ENCODE measurements around the gene ENHO. TPM values are rescaled to one million over a fixed set of nuclear protein-coding genes. Genes with fewer than 3 reads are reported as not detected.

The ENHO gene
- total and polyA plus RNA-seq, 2 experiments from 2014 or later: 13.8 to 19.7 TPM

DNA sequence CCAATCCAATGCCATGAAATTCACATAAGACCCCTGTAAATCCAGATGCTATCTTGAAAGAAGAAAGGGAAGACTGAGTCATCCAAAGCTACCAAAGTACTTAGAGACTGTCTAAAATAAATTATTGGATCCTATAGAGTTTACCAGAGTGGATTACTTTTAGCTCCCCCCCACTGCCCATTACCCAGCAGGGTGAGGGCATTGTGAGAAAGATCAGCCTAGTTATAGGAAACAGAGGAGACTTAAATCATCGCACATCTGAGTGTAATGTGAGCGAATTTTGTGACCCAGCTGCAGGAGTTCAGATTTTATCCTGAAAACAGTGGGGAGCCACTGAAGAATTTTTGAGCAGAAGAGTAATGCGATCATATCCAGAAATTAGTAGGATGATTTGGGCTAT lies 1.6 kb upstream of the ENHO start:
- Histone ChIP-seq H3K4me3 (no peak overlapping the region), H2AFZ (no peak overlapping the region), H3K27ac (ENCODE audit: low read depth) (no peak overlapping the region), H4K20me1 (replicated peaks; ENCODE audit: insufficient read depth) (no peaks in the 10 kb centered on the region), H3K79me2 (replicated peaks; ENCODE audit: insufficient read depth) (no peaks in the 10 kb centered on the region), H3K4me1 (ENCODE audit: insufficient read depth) (peaks cover 4% of the 10 kb centered on the region), H3K36me3 (ENCODE audit: insufficient read depth) (no peaks in the 10 kb centered on the region), H3K4me2 (no peak overlapping the region), H3F3A (replicated peaks; ENCODE audit: low read depth) (no peaks in the 10 kb centered on the region), H3K9me2 (ENCODE audit: insufficient read depth) (no peaks in the 10 kb centered on the region; the same call in 1 of the 2 replicates), H3K27me3 (ENCODE audit: insufficient read depth) (peaks cover 18% of the 10 kb centered on the region)
- no peak overlapping the region for H3K27ac Mint-ChIP-seq
- H3K4me3 Mint-ChIP-seq: no peak overlapping the region
- H3K36me3 Mint-ChIP-seq (ENCODE audit: low read depth): no peaks in the 10 kb centered on the region; the same call in 2 of the 3 replicates
- H3K27me3 Mint-ChIP-seq (ENCODE audit: insufficient read depth, low read depth, poor library complexity): peaks cover 18% of the 10 kb centered on the region
- ATAC-seq (no peak), DNase-seq (ENCODE audit: low spot score) (no peak)
- peaks cover 12% of the 10 kb centered on the region for H3K4me1 Mint-ChIP-seq
- TF ChIP-seq, protein P1, sequence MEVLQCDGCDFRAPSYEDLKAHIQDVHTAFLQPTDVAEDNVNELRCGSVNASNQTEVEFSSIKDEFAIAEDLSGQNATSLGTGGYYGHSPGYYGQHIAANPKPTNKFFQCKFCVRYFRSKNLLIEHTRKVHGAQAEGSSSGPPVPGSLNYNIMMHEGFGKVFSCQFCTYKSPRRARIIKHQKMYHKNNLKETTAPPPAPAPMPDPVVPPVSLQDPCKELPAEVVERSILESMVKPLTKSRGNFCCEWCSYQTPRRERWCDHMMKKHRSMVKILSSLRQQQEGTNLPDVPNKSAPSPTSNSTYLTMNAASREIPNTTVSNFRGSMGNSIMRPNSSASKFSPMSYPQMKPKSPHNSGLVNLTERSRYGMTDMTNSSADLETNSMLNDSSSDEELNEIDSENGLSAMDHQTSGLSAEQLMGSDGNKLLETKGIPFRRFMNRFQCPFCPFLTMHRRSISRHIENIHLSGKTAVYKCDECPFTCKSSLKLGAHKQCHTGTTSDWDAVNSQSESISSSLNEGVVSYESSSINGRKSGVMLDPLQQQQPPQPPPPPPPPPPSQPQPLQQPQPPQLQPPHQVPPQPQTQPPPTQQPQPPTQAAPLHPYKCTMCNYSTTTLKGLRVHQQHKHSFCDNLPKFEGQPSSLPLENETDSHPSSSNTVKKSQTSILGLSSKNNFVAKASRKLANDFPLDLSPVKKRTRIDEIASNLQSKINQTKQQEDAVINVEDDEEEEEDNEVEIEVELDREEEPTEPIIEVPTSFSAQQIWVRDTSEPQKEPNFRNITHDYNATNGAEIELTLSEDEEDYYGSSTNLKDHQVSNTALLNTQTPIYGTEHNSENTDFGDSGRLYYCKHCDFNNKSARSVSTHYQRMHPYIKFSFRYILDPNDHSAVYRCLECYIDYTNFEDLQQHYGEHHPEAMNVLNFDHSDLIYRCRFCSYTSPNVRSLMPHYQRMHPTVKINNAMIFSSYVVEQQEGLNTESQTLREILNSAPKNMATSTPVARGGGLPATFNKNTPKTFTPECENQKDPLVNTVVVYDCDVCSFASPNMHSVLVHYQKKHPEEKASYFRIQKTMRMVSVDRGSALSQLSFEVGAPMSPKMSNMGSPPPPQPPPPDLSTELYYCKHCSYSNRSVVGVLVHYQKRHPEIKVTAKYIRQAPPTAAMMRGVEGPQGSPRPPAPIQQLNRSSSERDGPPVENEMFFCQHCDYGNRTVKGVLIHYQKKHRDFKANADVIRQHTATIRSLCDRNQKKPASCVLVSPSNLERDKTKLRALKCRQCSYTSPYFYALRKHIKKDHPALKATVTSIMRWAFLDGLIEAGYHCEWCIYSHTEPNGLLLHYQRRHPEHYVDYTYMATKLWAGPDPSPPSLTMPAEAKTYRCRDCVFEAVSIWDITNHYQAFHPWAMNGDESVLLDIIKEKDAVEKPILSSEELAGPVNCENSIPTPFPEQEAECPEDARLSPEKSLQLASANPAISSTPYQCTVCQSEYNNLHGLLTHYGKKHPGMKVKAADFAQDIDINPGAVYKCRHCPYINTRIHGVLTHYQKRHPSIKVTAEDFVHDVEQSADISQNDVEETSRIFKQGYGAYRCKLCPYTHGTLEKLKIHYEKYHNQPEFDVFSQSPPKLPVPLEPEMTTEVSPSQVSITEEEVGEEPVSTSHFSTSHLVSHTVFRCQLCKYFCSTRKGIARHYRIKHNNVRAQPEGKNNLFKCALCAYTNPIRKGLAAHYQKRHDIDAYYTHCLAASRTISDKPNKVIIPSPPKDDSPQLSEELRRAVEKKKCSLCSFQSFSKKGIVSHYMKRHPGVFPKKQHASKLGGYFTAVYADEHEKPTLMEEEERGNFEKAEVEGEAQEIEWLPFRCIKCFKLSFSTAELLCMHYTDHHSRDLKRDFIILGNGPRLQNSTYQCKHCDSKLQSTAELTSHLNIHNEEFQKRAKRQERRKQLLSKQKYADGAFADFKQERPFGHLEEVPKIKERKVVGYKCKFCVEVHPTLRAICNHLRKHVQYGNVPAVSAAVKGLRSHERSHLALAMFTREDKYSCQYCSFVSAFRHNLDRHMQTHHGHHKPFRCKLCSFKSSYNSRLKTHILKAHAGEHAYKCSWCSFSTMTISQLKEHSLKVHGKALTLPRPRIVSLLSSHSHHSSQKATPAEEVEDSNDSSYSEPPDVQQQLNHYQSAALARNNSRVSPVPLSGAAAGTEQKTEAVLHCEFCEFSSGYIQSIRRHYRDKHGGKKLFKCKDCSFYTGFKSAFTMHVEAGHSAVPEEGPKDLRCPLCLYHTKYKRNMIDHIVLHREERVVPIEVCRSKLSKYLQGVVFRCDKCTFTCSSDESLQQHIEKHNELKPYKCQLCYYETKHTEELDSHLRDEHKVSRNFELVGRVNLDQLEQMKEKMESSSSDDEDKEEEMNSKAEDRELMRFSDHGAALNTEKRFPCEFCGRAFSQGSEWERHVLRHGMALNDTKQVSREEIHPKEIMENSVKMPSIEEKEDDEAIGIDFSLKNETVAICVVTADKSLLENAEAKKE (CRISPR knock-in tag; IDR thresholded peaks at IDR 0.05): no peak
- no peak for TF ChIP-seq JUNB (IDR thresholded peaks at IDR 0.05; ENCODE audit: unreplicated experiment)
- H3K9me3 Mint-ChIP-seq: no peaks in the 10 kb centered on the region; the same call in 2 of the 3 replicates

DNA sequence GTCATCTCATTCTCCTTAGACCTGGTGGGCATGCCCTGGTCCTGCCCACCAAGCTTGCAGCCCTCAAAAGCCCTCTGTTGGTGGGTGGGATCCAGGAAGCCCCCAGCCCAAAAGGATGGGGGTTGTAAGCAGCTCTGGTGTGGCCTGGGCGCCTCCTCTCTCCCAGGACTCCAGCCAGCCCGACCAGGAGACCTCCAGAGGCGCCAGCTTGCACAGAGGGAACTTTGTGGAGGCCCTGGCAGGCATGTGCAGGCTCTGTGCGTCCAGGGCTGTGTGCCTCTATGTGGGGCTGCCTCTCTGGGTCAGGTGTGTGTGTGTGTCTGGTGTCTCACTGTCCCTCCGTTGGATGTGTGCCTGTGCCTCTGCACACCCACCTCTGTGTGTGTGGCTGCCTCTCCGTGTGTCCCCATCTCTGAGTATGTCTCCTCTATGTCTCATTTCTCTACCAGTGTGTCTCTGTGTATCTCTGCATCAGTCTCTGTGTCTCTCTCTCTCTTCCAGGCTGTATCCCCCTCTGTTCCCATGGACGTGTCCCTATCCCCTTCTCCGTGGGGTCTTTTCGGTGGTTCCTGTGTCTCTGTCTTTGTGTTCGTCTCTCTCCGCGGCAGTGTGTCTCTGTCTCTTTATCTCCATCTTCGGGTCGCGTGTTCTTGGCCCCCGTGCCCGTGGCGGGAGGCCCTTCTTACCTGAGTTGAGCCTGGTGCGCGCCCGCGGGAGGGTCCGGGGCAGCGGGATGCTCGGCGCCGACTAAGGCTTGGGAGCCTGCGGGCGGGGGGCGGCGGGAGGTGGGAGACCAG lies 501 bp downstream of the ENHO start:
- peak overlapping the region; percentile 95 for H3K4me3 ChIP-seq
- Mint-ChIP-seq H3K27ac (no peak overlapping the region), H3K4me1 (peaks cover 15% of the 10 kb centered on the region), H3K9me3 (no peaks in the 10 kb centered on the region; the same call in 2 of the 3 replicates), H3K27me3 (ENCODE audit: insufficient read depth, low read depth, poor library complexity) (peaks cover 20% of the 10 kb centered on the region), H3K4me3 (peak overlapping the region; percentile 79), H3K36me3 (ENCODE audit: low read depth) (no peaks in the 10 kb centered on the region; the same call in 2 of the 3 replicates)
- peaks cover 4% of the 10 kb centered on the region for H3K4me1 ChIP-seq (ENCODE audit: insufficient read depth)
- H4K20me1 ChIP-seq (replicated peaks; ENCODE audit: insufficient read depth): no peaks in the 10 kb centered on the region
- no peaks in the 10 kb centered on the region for H3F3A ChIP-seq (replicated peaks; ENCODE audit: low read depth)
- no peaks in the 10 kb centered on the region for H3K36me3 ChIP-seq (ENCODE audit: insufficient read depth)
- no peaks in the 10 kb centered on the region; the same call in 1 of the 2 replicates for H3K9me2 ChIP-seq (ENCODE audit: insufficient read depth)
- no peak overlapping the region for H3K27ac ChIP-seq (ENCODE audit: low read depth)
- DNase-seq (ENCODE audit: low spot score) (no peak), ATAC-seq (peak; percentile 2; the same call in 2 of the 3 replicates)
- no peaks in the 10 kb centered on the region for H3K79me2 ChIP-seq (replicated peaks; ENCODE audit: insufficient read depth)
- H3K27me3 ChIP-seq (ENCODE audit: insufficient read depth): peaks cover 18% of the 10 kb centered on the region
- peak overlapping the region; percentile 98 for H3K4me2 ChIP-seq
- peak overlapping the region; percentile 100 for H2AFZ ChIP-seq
- TF ChIP-seq, protein P1 (CRISPR knock-in tag; IDR thresholded peaks at IDR 0.05): no peak
- TF ChIP-seq, protein P2, sequence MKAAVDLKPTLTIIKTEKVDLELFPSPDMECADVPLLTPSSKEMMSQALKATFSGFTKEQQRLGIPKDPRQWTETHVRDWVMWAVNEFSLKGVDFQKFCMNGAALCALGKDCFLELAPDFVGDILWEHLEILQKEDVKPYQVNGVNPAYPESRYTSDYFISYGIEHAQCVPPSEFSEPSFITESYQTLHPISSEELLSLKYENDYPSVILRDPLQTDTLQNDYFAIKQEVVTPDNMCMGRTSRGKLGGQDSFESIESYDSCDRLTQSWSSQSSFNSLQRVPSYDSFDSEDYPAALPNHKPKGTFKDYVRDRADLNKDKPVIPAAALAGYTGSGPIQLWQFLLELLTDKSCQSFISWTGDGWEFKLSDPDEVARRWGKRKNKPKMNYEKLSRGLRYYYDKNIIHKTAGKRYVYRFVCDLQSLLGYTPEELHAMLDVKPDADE (IDR thresholded peaks at IDR 0.05): no peak

All from GM23338 (cell line).